ENCODE measurements around the gene SLC2A14. TPM values are rescaled to one million over a fixed set of nuclear protein-coding genes. Genes with fewer than 3 reads are reported as not detected.
"Not testable (repeated sequence)": the region's sequence is repeated elsewhere in the genome, so short reads cannot be mapped to it uniquely, and the experiment has no call there.

The SLC2A14 gene
- total RNA-seq, 1 donor from 2014 or later, result not detected

DNA sequence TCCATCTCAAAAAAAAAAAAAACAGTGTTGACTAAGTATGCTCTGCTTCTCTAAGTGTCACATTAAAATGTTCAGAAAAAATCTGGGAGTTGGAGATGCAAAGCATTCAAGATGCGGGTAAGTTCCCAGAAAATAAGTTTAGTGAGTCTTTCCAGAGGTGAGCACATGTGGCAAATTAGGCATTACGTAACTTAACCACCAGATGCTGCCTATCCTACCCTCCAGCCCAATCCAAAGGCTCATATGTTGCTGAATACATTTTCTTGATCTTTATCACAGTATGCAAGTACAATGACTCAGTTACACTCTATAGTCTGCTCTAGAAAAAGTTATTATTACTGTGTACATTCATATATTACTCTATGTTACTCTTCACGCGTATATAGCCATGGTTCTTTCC, 3.6 kb downstream of the SLC2A14 start:
- no peak for DNase-seq

DNA sequence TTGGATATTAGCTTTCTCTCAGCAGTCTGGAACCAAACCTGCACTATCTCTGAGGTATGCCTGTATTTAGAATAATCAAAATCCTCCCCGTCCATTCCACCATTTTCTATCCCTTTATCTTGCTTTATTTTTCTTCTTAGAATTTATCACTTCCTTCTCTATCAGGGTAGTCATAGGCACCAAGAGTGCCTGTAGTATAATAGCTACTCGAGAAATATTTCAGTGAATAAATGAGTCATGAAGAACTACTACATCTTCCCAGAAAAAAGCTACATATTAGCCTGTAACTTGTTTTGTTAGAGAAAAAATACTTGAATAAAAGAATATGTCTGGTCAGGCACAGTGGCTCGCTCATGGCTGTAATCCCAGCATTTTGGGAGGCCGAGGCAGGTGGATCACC, 4.3 kb downstream of the SLC2A14 start:
- no peak for DNase-seq

GRCh38 chr12:7864601-7865150, 8.0 kb downstream of the SLC2A14 start:
- no peak for DNase-seq

DNA sequence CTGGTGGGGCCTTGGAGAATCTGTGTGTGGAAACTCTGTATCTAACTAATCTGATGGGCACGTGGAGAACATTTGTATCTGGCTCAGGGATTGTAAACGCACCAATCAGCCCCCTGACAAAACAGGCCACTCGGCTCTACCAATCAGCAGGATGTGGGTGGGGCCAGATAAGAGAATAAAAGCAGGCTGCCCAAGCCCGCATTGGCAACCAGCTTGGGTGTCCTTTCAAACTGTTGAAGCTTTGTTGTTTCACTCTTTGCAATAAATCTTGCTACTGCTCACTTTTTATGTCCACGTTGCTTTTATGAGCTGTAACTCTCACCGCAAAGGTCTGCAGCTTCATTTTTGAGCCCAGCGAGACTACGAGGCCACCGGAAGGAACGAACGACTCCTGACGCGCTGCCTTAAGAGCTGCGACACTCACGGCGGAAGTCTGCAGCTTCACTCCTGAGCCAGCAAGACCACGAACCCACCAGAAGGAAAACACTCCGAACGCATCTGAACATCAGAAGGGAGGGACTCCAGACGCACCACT, 9.8 kb downstream of the SLC2A14 start:
- DNase-seq, result not testable (repeated sequence)

GRCh38 chr12:7862301-7862700, 10.4 kb downstream of the SLC2A14 start:
- not testable (repeated sequence) for DNase-seq

- DNase-seq, result no peak
These were observed 13.2 kb downstream of the SLC2A14 start for GRCh38 chr12:7859552-7859951.

DNA sequence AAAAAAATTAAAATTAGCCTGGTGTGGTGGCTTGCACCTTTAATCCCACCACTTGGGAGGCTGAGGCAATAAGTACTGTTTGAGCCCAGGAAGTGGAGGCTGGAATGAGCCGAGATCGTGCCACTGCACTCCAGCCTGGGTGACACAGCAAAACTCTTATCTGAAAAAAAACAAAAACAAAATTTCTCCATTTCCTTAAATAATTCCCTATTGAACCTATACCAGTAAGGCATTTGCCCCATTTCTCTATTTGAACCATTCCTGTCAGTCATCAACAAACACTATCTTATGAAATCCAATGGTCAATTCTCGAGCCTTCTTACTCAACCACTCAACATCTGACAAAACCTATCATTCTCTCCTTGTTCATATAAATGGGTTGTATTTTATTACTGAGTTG, 14.7 kb downstream of the SLC2A14 start:
- no peak for DNase-seq

- no peak for DNase-seq
These were observed 16.2 kb downstream of the SLC2A14 start for GRCh38 chr12:7856516-7856915.

GRCh38 chr12:7853557-7853956, 19.2 kb downstream of the SLC2A14 start:
- DNase-seq, result no peak

DNA sequence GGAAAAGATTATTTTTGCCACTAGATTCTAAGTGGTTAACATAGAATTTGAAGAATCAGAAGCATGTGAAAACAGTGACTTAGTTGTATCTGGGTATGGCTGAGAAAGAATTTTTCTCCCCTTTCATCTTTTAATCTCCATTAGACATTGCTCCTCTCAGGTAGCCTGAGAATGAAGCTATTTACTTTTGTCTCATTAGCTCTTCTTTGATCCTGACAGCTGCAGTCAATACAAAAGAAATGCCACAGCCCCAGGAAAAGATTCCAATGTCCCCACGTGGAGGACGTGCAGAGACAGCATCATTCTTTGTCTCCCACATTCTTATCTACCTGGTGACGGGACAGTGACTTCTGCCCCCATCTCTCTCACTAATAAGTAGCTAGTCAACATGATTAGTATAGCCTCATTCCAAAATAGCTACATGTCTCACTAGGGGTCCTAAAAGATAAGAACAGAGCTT, 21.1 kb downstream of the SLC2A14 start:
- DNase-seq, result not testable (repeated sequence)

GRCh38 chr12:7850099-7850498, 22.6 kb downstream of the SLC2A14 start:
- DNase-seq, result not testable (repeated sequence)

- not testable (repeated sequence) for DNase-seq
These were observed 24.7 kb downstream of the SLC2A14 start for GRCh38 chr12:7848098-7848422.

GRCh38 chr12:7847226-7848097, 25.3 kb downstream of the SLC2A14 start:
- not testable (repeated sequence) for DNase-seq

DNA sequence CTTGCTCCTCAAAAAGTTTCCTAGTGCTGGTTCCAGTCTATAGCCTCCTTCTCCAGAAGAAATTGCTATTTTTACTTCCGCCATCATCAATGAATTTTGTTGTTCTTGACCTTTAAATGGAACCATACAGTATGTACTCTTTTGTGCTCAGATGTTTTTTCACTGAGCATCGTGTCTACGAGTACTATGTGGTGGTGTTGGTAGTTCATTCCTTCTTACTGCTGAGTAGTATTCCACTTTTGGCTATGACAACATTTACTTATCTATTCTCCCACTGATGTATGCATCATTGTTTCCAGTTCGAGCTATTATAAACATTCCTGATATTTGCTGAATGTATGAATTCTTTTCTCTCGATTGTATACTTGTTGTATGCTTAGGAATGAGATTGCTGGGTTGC, 28.6 kb downstream of the SLC2A14 start:
- no peak for DNase-seq

DNA sequence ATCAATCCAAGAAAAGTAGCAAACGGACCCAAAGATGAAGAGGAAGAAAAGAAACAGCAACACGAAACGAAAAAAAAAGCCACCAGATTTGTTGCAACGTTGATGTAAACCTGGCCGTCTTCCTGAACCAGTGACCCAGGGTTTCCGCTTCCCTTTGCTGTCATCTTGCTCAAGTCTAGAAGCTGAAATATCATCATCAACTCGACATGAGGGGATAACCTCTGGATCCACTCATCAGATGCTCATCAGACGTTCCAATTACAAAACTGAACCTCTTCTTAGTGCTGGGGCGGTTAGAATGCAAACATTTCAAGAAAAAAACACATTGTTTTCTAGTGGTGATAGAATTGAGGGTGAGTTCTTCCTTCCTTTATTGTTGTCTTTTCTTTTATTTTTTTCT, 29.1 kb downstream of the SLC2A14 start:
- DNase-seq, result not testable (repeated sequence)

DNA sequence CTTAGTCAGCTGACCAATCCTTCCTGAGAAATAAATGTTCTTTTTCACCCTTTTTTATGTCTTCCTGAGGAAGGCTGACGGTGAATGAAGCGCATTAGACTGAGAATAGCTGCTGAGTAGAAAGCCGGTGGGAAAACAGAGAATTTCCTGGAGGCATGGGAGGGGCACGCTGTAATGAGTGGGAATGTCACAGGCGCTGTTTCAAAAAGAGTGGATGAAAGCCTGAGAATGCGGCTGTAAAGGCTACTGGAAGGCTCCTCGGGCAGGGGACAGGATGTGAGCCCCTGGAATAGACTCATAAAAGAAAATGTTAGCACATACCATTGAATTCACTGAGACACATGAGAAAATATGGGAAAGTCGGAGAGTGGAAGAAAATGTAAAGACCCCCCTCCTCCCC, 29.6 kb downstream of the SLC2A14 start:
- not testable (repeated sequence) for DNase-seq

DNA sequence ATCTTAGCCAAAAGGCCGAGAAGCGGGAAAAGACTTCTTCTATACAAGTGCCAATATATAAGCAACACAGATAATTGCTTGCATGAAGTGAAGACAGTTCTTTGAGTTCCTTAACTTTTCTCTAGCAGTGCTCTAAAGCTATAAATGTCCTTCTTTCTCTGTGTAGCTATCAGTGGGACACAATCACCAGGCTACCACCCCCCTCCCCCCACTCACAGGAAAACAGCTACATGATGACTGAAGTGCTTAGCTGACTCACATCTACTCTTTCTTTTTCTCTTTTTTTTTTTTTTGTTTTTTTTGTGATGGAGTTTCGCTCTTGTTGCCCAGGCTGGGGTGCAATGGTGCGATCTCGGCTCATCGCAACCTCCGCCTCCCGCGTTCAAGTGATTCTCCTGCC, 30.3 kb downstream of the SLC2A14 start:
- not testable (repeated sequence) for DNase-seq

DNA sequence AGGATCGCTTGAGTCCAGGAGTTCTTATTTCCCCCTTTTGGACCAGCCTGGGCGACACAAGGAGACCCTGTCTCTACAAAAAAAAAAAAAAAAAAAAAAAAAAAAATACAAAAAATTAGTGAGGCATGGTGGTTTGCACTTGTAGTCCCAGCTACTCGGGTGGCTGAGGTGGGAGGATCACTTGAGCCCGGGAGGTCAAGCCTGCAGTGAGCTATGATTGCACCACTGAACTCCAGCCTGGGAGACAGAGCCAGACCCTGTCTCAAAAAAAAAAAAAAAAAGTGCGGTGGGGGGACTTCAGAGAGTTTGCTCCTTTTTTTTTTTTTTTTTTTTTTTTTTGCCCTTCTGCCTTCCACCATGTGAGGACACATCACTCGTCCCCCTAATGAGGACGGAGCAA, 32.9 kb downstream of the SLC2A14 start:
- DNase-seq, result not testable (repeated sequence)

DNA sequence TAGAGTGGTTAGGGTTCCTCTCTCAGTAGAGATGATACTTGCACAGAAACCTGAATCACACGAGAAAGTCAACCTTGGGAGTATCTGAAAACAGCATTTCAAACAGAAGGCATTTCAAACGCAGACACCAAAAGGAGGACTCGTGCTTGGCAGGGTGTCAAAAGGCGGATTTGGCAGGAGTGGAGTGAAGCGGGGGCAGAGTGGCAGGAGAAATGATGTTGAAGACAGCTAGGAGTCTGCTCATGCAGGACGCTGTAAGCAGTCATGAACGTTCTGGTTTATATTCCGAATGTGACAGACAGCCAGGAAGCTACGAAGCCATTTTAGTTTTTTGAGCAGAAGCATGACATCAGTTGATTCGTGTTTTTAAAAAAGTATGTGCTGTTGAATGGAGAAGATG, 33.5 kb downstream of the SLC2A14 start:
- peak; percentile 54 for DNase-seq

DNA sequence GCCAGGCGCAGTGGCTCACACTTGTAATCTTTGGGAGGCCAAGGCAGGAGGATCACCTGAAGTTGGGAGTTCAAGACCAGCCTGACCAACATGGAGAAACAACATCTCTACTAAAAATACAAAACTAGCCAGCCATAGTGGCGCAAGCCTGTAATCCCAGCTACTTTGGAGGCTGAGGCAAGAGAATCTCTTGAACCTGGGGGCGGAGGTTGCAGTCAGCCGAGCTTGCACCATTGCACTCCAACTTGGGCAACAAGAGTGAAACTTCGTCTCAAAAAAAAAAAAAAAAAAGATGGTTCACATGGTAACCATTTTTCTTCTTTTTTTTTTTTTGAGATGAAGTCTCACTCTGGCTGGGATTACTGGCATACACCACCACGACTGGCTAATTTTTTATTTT, 35.3 kb downstream of the SLC2A14 start:
- no peak for DNase-seq

GRCh38 chr12:7835766-7836165, 36.9 kb downstream of the SLC2A14 start:
- no peak for DNase-seq

DNA sequence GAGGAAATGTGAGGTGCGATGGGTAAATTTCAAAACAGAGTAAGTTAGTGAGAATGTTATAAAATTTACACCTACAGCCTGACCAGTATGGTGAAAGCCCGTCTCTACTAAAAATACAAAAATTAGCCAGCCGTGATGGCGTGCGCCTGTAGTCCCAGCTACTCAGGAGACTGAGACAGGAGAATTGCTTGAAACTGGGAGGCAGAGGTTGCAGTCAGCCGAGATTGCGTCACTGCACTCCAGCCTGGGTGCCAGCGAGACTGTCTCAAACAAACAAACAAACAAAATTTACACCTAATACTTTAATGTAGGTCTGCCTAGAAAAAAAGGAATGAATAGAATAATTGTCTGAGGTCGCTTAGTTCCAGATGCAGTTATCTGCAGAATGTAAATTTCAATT, 37.6 kb downstream of the SLC2A14 start:
- no peak for DNase-seq

GRCh38 chr12:7834701-7835100, 38.0 kb downstream of the SLC2A14 start:
- no peak for DNase-seq

DNA sequence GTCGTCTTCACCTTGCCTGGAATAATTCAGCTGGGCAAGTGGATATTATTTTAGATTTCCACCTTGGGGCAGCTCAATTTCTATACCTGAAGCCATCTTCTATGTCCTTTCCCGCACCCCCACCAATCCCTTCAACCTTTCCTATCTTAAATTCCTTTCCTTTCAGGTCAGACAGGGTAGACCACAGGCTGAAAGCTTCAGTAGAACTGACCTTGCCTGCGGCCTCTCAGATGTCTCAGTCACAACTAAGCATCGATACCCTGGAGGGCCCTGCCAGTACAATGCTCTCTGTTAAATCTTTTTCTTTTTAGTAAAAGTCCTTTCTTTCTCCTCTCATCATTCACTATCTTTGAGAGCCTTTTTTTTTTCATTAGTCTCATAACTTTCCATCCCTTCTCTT, 38.9 kb downstream of the SLC2A14 start:
- no peak for DNase-seq

Measured in occipital lobe (tissue), 2 donors.